Sciatic nerve (tissue), 2 donors: ENCODE data around the gene BCR. TPM values are rescaled to one million over a fixed set of nuclear protein-coding genes. Genes with fewer than 3 reads are reported as not detected.

Experiments
- ATAC-seq: fragments of 200-7000 bp; cut with Tn5 transposase; one replicate; pipeline ENCODE4 v1.9.1; 2020; ENCODE audit warnings: mild to moderate bottlenecking, moderate library complexity
- DNase-seq: peaks from one replicate; pipeline ENCODE4 v3.0.0-alpha.2; 2020; ENCODE audit warnings: low spot score
- intact Hi-C: fragments of 100-400 bp; cut with DNase I; formaldehyde crosslinking; loops from one replicate; pipeline ENCODE4 v1.14.2; 2022
- total RNA-seq: library from RNA; stranded (reverse); fragmentation: NEBNext Ultra II Directional; extraction: Animal tissue kit (Norgen Biotek cat#: 25700); gene quantifications from one replicate; pipeline ENCODE4 v1.2.1, GENCODE V29; 2021
- donor health status: DM: no; HTN: no; CAD: no.
- donor health status: DM: no; HTN: no; CAD: no.

The BCR gene
- total RNA-seq, 1 donor from 2014 or later = 101 TPM

DNA sequence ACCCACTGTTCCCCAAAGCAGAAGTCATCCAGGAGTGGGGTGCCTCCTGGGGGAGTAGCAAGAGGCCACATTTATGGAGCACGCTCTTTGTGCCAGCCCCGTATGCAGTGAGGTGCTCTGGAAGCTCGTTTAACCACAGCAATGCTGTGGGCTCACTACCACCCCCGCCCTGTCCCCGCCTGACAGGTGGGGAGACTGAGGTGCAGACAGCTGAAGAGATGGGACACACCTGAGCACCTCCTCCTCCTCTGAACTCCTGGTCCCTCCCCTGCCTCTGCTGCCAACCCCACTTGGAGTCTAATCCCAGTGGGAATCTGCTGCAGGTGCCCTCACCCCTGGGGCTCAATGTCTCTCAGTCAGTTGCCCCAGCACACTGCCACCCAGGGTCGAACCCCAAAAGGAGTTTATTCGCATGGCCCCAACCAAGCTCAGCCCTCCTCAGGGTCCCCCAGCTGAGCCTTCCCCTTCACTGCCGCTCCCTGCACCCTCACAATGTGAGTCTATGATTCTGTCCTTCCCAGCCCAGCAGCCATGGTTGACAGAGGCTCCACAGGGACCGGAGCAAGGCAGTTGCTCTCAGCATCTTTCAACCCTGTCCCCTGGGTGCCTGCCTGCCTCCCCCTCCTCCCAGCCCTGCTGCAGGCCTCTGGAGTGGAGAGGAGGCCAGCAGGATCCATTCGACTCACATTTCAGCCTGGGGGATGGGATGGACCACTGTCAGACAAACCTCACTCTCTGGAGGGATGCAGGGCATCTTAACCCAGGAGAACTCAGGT is 13.3 kb upstream of the BCR start:
- intact Hi-C loops = no loop called here
- ATAC-seq = no peak
- no peak for DNase-seq

DNA sequence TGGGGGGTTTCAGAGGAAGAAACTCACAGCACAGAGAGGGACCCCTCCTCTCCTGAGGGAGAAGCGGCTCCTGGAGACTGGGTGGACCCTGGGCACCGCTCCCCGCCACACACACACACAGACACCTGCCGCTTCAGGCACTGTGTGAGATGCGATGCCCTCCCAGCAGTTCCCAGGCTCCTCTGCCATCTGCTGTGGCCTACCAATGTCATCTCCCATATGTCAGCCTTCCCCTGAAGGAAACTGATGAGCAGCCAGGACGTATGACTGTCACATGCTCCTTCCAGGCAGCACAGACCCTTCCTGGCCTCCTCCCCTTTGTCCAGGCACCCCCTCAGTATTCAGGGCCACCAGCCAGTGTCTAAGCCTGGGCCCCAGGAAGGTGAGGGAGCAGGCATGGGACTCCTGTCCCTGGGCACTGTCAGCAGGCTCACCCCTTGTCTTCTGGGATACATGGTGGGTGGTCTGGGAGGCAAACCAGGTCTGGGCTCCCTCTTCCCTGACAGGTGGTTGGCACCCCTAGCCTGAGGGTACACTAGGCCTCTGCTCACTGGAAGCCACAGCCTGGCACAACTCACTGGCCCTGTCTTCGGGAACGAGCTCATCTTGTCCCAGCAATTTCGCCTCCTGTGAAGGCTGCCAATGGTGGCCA is 11.8 kb upstream of the BCR start:
- no peak for DNase-seq
- ATAC-seq = no peak
- intact Hi-C loops = loop anchor here (2.0 kb wide), 1 partner anchor 110 kb away; no protein-coding TSS in a partner anchor

DNA sequence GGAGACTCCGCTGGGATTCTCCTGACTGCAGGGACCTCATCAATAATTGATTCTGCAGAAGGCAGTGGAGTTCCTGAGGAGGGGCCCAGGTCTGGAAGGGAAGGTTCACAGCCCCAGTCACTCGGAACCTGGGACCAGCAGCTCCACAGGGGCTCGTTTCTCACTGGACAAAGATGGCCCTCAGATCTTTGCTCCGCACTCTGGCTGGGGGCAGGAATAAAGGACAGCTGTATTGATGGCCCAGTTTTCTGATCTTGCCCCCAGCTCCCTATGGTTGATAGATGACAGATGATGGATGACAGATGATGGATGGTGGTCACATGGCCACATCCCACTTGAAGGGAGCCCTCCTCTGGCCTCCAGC is 11.3 kb upstream of the BCR start:
- ATAC-seq (no peak), DNase-seq (no peak)
- intact Hi-C loops = loop anchor here (2.0 kb wide), 1 partner anchor 110 kb away; no protein-coding TSS in a partner anchor

DNA sequence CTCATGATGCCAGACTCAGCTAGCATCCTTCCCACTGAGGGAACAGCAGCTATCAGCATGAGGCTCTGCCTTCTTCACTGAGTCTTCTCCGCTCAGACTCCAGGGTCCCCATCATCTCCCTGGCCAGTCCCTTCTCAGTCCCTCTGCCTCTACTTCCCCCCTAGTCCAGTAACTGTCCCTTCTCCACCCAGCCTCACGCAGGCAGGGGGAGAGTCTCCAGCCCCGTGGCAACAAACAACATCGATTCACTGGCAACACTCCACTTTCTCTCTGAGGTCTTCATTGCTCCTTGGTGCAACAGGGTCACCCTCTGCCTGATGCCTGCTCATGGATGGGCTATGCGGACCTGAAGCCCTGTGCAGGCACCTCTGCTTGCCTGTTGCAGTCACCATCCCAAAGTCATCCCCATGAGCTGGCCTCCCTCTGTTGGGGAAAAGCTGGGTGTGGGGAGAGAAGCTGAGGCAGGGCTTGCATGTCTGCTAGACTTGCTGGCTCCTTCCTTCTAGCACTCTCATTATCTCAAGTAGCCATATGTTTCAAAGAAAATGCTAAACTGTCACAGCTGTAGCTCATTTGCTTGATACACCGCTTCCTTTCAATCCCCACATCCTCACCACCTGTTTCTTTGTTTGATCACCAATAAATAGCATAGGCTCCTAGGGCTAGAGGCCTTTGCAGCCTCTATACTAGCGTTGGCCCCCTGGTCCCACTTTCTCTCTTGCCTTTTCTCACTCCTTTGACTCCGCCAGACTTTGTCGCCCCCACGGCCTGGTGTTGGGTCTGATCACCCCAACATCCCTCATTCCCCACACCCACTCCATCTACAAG is 4.3 kb upstream of the BCR start:
- no peak for ATAC-seq
- intact Hi-C loops = loop anchor here (10.0 kb wide), 1 partner anchor 209 kb away; no protein-coding TSS in a partner anchor

DNA sequence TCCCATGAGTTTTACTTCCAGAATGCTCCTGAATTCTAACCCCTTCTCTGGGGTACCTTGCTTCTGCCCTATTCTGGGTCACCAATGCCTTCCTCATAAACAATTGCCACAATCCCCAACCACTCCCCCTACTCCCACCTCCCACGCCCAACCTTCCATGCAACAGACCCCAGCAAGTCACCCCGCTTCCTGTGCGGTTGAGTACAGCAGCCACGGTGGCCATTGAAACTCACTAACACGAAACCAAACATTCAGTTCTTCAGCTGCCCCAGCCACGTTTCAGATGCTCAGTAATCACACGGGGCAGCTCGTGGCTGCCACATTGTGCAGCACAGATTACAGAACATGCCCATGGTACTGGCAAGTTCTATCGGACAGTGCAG is 3.7 kb upstream of the BCR start:
- ATAC-seq (no peak), DNase-seq (no peak)
- intact Hi-C loops = loop anchor here (10.0 kb wide), 1 partner anchor 208 kb away; no protein-coding TSS in a partner anchor

More for the DNA sequence above, 4.3 kb upstream of the BCR start:
- DNase-seq = no peak

DNA sequence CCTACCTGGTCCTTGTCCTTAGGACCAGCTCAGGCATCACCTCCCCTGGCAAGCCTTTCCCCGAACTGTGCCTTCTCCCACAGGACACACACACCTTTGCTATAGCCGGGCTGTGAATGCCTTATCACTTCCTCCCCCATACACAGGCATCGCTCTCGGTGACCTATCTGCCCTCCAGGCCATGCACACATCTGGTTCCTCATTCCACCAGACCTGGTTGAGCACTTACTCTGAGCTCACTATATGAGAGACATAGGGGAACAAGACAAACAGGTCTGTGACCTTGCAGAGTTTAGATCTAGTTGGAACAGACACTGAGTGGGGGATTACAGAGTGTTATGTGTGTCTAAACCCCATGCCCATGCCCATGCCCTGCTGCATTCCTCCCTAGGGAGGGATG is 3.1 kb upstream of the BCR start:
- ATAC-seq = no peak
- intact Hi-C loops = loop anchor here (10.0 kb wide), 1 partner anchor 208 kb away; no protein-coding TSS in a partner anchor
- DNase-seq = no peak

DNA sequence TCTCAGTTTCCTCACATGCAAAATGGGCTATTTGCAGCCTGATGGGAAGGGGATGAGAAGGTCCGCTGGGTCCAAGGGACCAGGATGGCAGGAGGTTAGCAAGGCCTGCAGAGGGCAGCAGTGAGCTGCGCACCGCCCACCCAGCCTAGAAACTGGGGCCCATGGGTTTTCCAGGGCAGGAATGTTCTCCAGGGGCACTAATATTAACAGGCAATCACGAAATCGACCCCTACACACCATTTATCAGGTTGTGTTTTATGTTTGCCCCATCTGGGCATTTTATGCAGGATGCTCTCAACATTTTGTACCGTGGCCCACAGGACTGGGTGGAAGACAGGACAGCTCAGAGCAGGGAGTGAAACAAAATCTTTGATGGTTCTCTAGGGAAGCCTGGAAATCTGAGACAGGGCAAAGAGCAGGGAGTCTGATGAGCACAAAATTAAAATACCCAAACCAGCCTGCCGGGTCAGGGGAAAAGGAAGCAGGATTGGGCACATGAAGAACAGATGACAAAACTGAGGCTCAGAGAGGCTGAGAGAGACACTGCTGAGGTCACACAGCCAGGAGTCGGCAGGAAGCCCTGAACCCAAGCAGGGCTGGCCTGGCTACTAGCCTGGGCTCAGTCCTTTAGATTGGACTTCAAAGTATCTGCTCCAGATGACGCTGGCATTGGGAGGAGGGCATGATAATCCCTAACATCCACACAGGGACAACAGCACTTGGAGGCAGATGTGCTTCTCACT is 1.6 kb upstream of the BCR start:
- intact Hi-C loops = loop anchor here (1.0 to 10.0 kb wide), 2 partner anchors 103 to 206 kb away; no protein-coding TSS in a partner anchor
- DNase-seq (peak; percentile 86), ATAC-seq (peak; percentile 75)

DNA sequence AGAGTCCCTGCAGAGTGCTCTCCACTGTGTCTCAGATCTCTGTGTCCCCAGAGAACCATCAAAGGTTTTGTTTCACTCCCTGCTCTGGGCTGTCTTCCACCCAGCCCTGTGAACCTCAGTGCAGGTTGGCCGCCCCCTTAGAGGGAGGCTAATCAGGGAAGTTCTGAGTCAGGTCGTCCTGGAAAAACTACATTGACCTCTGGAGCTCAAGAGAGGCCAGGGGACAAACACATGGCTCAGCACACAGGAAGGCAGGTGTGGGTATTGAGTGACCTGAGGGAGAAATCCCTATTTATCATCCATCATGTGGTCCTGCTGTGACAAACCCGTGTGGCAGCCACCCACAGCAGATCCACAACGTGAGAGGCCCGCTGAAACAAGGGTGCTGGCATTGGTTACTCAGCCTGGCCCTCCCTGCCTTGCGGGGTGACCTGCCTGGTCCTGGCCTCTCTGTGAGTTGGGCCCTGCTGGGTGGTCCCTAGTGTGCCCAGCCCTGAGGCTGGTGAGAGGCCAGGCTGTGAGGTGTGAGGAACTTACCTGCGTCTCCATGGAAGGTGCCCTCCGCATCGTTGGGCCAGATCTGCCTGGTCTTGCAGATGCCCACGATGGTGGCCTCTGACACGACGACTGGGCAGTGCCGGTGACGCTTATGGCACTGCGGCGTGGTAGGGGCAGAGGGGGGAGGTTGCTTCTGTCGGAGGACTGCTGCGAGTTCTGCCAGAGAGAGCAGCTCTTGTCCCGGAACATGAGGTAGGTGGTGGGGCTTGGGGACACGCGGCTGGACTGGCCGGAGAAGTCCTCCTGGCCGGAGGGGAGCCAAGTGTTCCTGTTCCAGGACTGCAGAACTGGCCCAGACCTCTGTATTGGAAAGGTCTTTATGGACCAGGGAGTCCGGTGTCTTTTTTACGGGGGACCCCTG is 669 bp upstream of the BCR start:
- DNase-seq (peak; percentile 72), ATAC-seq (peak; percentile 63)
- intact Hi-C loops = loop anchor here (5.0 to 10.0 kb wide), 2 partner anchors 93 to 205 kb away; no protein-coding TSS in a partner anchor

DNA sequence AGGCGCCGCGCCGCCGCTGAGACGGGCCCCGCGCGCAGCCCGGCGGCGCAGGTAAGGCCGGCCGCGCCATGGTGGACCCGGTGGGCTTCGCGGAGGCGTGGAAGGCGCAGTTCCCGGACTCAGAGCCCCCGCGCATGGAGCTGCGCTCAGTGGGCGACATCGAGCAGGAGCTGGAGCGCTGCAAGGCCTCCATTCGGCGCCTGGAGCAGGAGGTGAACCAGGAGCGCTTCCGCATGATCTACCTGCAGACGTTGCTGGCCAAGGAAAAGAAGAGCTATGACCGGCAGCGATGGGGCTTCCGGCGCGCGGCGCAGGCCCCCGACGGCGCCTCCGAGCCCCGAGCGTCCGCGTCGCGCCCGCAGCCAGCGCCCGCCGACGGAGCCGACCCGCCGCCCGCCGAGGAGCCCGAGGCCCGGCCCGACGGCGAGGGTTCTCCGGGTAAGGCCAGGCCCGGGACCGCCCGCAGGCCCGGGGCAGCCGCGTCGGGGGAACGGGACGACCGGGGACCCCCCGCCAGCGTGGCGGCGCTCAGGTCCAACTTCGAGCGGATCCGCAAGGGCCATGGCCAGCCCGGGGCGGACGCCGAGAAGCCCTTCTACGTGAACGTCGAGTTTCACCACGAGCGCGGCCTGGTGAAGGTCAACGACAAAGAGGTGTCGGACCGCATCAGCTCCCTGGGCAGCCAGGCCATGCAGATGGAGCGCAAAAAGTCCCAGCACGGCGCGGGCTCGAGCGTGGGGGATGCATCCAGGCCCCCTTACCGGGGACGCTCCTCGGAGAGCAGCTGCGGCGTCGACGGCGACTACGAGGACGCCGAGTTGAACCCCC is 798 bp downstream of the BCR start:
- DNase-seq (no peak), ATAC-seq (no peak)
- intact Hi-C loops = loop anchor here (5.0 kb wide), 1 partner anchor 91 kb away; no protein-coding TSS in a partner anchor

DNA sequence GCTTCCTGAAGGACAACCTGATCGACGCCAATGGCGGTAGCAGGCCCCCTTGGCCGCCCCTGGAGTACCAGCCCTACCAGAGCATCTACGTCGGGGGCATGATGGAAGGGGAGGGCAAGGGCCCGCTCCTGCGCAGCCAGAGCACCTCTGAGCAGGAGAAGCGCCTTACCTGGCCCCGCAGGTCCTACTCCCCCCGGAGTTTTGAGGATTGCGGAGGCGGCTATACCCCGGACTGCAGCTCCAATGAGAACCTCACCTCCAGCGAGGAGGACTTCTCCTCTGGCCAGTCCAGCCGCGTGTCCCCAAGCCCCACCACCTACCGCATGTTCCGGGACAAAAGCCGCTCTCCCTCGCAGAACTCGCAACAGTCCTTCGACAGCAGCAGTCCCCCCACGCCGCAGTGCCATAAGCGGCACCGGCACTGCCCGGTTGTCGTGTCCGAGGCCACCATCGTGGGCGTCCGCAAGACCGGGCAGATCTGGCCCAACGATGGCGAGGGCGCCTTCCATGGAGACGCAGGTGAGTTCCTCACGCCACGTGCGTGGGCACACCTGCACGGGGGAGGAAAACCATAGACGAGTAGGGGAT is 1.5 kb downstream of the BCR start:
- intact Hi-C loops = loop anchor here (5.0 kb wide), 1 partner anchor 90 kb away; no protein-coding TSS in a partner anchor
- no peak for DNase-seq
- ATAC-seq = no peak

DNA sequence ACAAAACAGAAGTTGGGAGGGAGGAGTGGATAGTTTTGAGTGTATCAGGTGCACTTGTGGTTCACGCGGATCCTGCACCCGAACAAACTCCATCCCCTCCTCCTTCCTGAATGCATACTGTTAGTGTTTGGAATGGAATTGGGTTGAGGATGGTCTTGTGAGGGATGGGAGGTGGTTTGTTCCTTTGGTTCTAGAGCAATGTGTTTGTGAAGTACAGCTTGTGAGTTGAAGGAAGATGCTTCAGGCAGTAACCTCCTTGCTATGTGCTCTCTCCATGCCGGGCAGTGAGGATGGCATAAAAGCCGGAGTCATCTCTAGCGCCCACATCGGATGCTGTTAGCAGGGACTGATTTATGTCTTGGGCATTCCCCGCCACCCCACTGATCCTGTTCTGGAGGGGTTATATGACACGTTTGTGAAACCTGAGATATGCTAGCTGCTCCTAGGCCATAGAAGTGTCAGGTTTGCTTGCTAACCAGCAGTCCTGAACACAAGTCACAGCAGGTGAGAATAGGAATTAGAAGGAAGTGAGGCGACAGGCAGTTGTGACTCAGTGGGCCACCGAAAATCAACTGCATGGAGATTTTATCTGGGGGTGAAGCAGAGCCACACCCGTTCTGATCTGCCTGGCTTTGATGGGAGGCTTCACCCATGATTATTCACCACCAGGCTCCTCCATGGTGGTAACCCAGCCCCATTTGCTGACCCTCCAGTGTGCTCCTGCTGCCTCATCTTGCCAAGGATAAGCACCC is 2.2 kb downstream of the BCR start:
- DNase-seq (no peak), ATAC-seq (no peak)
- intact Hi-C loops = loop anchor here (5.0 kb wide), 1 partner anchor 90 kb away; no protein-coding TSS in a partner anchor

DNA sequence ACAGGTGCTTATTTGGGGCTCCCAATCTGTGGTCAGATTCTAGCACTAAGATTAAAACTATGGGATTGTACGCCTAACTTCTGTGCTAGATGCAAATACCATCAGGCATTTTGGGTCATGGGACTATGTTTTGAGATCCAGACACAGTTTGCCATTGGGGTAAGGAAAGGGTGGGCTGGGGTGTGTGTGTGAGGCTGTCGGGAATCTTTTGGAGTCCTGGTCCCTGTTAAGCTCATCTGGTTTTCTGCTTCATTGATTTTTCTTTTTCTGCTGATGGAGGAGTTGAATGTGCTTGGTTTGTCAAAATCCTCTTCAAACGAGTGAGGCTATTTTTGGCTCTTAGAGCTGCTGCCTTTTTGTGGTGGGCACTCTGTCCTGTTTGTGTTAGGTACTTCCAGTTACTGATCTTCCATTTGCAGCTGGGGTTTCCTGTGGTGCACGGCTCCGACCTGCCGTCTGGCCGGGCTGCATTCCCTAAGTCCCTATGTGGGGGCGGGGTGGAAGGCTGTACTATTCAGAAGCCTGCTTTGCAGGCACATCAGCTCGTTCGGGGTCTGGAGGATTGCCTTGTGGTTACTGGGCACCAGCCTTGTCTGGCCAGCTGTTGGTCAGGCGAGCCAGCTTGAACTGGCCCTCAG is 2.9 kb downstream of the BCR start:
- ATAC-seq (peak; percentile 42), DNase-seq (peak; percentile 80)
- intact Hi-C loops = loop anchor here (5.0 kb wide), 1 partner anchor 89 kb away; no protein-coding TSS in a partner anchor

DNA sequence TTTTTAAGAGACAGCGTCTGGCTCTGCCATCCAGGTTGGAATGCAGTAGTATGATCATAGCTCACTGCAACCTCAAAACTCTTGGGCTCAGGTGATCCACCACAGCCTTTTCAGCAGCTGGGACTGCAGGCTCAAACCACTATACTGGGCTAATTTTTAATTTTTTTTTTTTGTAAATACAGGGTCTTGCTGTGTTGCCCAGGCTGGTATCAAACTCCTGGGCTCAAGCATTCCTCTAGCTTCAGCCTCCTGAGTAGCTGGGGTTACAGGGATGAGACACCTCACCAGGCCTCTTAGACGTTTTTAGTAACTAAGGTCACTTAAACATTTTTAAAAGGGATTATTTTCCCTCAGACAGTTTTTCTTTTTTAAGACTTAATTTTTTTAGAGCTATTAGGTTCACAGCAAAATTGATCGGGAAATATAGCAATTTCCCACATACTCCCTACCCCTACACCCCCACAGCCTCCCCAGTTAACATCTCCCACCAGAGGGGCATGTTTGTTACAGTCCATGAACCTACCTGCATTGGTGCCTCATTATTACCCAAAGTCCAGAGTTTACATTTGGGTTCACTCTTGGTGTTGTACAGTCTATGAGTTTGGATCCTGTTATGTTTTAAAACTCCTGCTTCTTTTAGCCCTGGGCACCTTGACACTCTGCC is 3.9 kb downstream of the BCR start:
- intact Hi-C loops = loop anchor here (5.0 kb wide), 1 partner anchor 88 kb away; no protein-coding TSS in a partner anchor

DNA sequence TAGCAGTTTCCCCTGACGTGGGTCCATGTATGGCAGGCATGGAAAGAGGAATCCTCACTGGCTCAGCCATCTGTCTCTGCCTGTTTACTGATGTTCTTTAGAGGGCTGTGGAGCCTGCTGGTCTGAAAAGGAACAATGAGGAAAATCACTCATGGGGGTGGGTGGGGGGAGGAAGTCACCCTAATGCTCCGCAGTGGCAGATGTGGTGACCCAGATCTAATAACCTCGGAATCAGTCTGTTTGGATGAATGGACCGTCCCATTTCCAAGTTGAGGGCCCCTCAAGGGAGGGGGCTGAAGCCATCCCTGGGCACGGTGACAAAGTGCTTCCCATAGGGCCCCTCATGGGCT is 4.4 kb downstream of the BCR start:
- DNase-seq (no peak), ATAC-seq (no peak)
- intact Hi-C loops = loop anchor here (5.0 kb wide), 1 partner anchor 88 kb away; no protein-coding TSS in a partner anchor

More for the DNA sequence above, 3.9 kb downstream of the BCR start:
- DNase-seq (no peak), ATAC-seq (no peak)

DNA sequence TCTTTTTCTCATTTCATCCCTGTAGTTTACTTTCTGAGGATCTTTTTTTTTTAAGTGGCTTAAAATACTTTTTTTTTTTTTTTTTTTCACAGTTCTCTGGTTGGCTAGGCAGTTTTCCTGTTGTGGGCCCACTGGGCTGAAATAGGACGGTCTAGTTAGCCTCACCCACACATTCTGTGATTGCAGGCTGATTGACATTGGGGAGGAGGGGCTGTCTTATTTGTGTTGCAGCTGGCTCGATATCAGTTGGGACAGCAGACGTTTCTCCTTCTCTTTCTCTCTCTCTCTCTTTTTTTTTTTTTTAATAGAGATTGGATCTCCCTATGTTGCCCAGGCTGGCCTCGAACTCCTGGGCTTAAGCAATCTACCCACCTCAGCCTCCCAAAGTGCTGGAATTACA is 6.9 kb downstream of the BCR start:
- DNase-seq = no peak
- no peak for ATAC-seq
- intact Hi-C loops = no loop called here
